G401 (cell line): ENCODE data around the gene PDLIM5. TPM values are rescaled to one million over a fixed set of nuclear protein-coding genes. Genes with fewer than 3 reads are reported as not detected.
"Not testable (repeated sequence)": the region's sequence is repeated elsewhere in the genome, so short reads cannot be mapped to it uniquely, and the experiment has no call there.

Source experiments
- DNase-seq: peaks from one replicate; pipeline ENCODE4 v3.0.0-alpha.2; 2015; ENCODE audit warnings: low spot score
- in situ Hi-C: cut with HindIII; loops from 2 replicates; pipeline ENCODE4 v1.10.0; 2016; ENCODE audit warnings: low sequenced_read_pairs, mixed read lengths
- total RNA-seq: library from RNA; depleted of rRNA; stranded (reverse); fragments of >200 nt; shearing (Covaris generic); gene quantifications from 2 replicates; pipeline ENCODE4 v1.2.3, GENCODE V29; 2014

PDLIM5 gene
- total RNA-seq, 1 experiment from 2014 or later: not detected

- in situ Hi-C loops: no loop called here
- DNase-seq: no peak
These were observed 86.3 kb downstream of the PDLIM5 start for GRCh38 chr4:94537921-94538628.

- in situ Hi-C loops: no loop called here
These were observed 88.7 kb downstream of the PDLIM5 start for GRCh38 chr4:94540476-94540875.

DNA sequence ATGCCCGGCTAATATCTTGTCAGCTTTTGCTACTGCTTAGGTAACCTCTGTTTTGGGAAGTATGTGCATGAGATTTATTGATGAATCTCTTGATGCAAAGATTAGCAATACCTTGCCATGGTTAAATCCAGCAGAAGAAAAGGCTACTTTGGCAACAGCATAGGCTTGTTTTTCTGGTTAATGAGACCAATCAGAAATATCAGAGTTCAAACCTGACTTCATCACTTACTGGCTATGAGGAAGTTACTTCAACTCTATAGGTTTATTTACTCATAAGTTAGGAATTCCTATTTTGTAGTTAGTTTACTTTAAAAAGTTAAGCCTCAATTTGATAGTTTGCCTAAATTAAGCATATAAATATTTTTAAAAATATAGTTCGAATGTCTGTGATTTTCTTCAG, 93.1 kb downstream of the PDLIM5 start:
- in situ Hi-C loops: no loop called here
- no peak for DNase-seq

More at GRCh38 chr4:94540476-94540875, 88.7 kb downstream of the PDLIM5 start:
- DNase-seq: no peak

DNA sequence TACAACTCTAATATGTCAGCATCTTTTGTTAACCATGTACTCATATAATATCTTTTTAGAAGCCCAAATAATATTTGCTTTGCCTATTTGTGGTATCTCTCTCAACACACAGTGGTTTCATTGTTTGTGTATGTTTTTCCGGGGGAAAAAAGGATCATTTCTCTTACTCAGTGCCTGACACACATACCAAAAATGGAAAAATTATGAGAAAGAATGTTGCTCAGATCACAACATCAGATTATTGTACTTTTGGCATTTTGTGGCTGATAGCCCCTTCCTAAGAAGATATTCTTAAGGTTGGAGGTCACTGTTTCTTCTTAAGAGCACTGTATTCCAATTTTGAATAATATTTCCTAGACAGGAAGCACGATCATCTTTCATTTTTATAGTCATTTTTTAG, 93.6 kb downstream of the PDLIM5 start:
- in situ Hi-C loops: no loop called here
- no peak for DNase-seq

DNA sequence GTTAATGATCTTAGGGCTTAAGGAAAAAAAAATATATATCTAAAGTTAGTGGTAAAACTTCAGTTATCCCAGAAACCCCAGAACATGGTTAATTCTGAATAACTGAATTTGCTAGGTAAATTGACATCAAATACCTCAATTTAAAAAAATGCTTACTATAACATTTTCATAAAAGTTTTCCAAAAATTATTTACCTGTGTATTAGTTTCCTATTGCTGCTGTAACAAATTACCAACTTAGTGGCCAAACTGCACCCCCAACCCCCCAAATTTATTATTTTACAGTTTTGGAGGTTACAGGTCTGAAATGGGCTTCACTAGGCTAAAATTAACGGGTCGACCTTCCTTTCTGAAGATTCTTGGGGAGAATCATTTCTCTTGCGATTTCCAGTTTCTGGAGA, 95.2 kb downstream of the PDLIM5 start:
- in situ Hi-C loops: no loop called here
- no peak for DNase-seq

DNA sequence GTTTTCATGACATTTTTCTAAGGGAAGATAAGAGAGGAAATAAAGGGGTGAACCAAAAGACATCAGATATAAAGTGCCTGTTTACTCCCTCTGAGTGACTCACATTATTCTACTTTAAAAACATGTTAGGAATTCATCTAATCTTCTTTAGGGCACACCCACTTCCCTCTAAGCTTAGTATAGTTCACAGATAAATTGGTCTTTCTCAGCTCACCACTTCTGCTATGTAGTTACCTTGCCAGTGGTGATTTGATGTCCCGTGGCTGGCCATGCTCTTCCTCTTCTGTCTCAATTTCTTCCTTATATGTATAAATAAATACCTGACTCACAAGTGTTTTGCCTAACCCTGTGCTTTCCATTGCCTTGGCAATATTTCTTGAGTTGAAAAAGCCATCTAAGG, 96.8 kb downstream of the PDLIM5 start:
- in situ Hi-C loops: no loop called here
- no peak for DNase-seq

GRCh38 chr4:94550352-94550751, 98.6 kb downstream of the PDLIM5 start:
- no peak for DNase-seq
- in situ Hi-C loops: no loop called here

DNA sequence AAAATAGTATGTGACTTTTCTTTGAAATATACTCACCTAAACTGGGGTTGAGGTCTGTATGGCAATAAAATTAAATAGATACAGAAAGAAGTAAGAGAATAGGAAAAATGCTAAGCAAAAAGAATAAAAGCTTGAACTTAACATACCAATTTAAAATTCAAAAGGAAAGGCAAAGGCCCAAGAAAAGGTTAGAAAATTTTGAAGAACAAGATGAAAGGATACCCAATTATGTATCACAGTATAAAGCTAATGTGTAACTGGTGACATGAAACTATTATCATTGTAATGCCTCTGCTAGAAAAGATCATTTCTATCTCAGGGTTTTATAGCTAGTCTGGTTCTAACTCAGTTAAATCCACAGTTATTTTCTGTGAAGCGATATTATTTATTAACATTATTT, 99.1 kb downstream of the PDLIM5 start:
- no peak for DNase-seq
- in situ Hi-C loops: no loop called here

GRCh38 chr4:94551643-94552564, 100.2 kb downstream of the PDLIM5 start:
- in situ Hi-C loops: no loop called here
- DNase-seq: no peak

DNA sequence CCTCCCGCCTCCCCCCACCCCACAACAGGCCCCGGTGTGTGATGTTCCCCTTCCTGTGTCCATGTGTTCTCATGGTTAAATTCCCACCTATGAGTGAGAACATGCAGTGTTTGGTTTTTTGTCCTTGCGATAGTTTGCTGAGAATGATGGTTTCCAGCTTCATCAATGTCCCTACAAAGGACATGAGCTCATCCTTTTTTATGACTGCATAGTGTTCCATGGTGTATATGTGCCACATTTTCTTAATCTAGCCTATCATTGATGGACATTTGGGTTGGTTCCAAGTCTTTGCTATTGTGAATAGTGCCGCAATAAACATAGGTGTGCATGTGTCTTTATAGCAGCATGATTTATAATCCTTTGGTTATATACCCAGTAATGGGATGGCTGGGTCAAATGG, 104.3 kb downstream of the PDLIM5 start:
- DNase-seq, in situ Hi-C loops: not testable (repeated sequence)

DNA sequence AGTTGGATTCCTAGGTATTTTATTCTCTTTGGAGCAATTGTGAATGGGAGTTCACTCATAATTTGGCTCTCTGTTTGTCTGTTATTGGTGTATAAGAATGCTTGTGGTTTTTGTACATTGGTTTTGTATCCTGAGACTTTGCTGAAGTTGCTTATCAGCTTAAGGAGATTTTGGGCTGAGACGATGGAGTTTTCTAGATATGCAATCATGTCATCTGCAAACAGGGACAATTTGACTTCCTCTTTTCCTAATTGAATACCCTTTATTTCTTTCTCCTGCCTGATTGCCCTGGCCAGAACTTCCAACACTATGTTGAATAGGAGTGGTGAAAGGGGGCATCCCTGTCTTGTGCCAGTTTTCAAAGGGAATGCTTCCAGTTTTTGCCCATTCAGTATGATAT, 105.9 kb downstream of the PDLIM5 start:
- DNase-seq, in situ Hi-C loops: not testable (repeated sequence)

- in situ Hi-C loops: no loop called here
- no peak for DNase-seq
These were observed 106.7 kb downstream of the PDLIM5 start for GRCh38 chr4:94558392-94558904.

GRCh38 chr4:94559351-94559806, 107.6 kb downstream of the PDLIM5 start:
- no peak for DNase-seq
- in situ Hi-C loops: no loop called here

DNA sequence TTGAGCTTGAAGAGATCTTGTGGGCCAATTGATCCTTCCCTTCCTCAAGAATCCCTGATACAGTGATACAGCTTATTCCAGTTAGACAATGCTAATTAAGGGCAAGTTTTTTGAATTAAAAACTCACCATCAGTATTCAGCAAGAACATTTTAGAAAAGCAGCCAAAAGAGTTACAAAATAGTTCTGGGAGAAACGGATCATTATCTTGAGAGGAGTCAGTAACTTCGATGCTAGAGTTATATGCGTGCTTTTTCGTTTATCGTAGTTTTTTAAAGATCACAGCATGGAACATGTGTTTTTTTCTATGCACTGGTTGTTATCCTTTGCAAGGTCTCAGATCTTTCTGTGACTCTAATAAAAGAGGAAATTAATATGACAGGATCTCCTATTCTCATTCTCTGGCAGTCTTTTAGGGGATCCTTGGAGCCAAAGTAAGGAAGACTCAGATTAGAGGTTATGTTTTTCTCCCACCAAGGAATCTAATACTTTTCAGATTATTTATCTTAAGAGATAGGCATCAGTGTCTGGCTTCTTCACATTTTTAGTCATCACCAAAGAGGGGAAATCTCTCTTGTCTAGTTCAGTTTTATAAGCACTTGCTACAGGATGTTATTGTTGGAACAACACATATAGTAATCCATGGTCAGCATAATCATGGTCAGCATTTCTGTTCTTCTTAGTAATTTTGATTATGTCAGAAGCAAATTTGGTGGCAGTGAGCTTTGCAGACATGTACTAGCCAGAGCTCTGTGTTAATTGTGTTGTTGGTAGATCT, 109.7 kb downstream of the PDLIM5 start:
- in situ Hi-C loops: no loop called here
- no peak for DNase-seq

GRCh38 chr4:94562285-94562684, 110.5 kb downstream of the PDLIM5 start:
- DNase-seq: no peak
- in situ Hi-C loops: no loop called here

- DNase-seq: no peak
- in situ Hi-C loops: no loop called here
These were observed 112.5 kb downstream of the PDLIM5 start for GRCh38 chr4:94564252-94564651.

DNA sequence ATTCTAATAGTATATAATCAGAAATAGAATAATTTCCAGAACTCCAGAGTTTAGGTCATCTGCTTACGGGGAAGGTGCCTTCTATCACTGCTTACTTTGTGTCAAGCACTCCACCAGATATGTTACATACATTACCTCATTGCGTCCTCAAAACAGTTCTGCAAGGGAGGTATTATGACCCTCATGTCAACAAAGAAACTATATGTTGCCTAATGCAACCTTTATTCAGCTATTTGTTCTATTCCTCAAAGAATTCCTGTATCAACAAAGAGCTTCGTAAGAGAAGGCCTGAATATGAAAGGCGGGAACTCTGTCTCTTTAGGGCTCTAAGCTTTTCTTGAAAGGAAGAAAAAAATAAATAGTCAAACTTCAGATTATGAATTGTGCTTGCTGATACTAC, 114.7 kb downstream of the PDLIM5 start:
- in situ Hi-C loops: no loop called here
- no peak for DNase-seq

DNA sequence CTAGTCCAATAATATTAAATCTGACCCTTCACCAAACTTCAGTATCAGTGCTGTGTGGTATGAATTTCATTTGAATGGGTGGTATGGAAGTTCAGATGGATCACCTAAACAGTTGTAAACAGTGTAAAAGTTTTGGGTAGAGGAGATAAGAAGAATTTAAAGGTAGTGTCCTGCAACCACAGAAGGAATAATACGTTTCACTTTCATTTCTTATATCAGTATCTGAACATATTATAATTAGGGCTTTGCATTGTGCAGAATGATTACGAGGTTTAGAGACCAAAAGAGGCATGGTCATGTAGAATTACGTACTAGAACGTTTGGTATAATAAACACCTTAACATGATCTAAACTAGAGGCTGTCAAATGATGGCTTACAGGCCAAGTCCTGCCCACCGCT, 116.1 kb downstream of the PDLIM5 start:
- in situ Hi-C loops: no loop called here
- DNase-seq: no peak

DNA sequence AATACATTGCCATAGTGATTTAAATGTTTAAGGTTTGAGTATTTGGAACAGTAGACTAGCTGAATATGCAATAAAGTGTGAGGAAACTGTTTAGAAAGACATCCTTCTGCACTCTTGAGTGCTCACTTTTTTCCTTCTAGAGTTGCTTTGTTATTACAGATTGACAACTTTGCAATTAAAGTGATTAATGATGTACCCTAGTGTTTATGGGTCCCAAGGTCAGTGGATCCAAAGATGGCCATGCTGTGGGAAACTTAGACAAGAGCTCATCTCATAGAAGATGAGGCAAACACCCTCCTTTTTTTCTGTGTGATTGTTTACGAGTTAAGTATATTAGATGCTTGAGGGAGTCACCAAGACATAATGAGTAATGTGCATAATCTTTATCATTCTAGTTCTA, 118.8 kb downstream of the PDLIM5 start:
- in situ Hi-C loops: no loop called here
- DNase-seq: no peak
